GM21528 (cell line): ENCODE measurements around the gene HIF1AN.
"Not testable (repeated sequence)": the region's sequence is repeated elsewhere in the genome, so short reads cannot be mapped to it uniquely, and the experiment has no call there.

Source experiments
- ATAC-seq: cut with Tn5 transposase; IDR thresholded peaks from one replicate; pipeline ENCODE4 v1.9.1; 2021; ENCODE audit warnings: mild to moderate bottlenecking, moderate library complexity; ENCODE audit not compliant: unreplicated experiment, low FRiP score

HIF1AN gene

GRCh38 chr10:100565206-100565985 lies 29.7 kb downstream of the HIF1AN start:
- no peak for ATAC-seq

- no peak for ATAC-seq
Measured at GRCh38 chr10:100566561-100566960, 30.8 kb downstream of the HIF1AN start.

GRCh38 chr10:100567249-100567648 lies 31.5 kb downstream of the HIF1AN start:
- no peak for ATAC-seq

GRCh38 chr10:100567826-100568225 lies 32.1 kb downstream of the HIF1AN start:
- ATAC-seq, result no peak

- no peak for ATAC-seq
Measured at GRCh38 chr10:100568912-100569311, 33.2 kb downstream of the HIF1AN start.

GRCh38 chr10:100569687-100570481 lies 34.1 kb downstream of the HIF1AN start:
- no peak for ATAC-seq

GRCh38 chr10:100570506-100570905 lies 34.8 kb downstream of the HIF1AN start:
- ATAC-seq, result no peak

GRCh38 chr10:100571084-100571856 lies 35.5 kb downstream of the HIF1AN start:
- no peak for ATAC-seq

- ATAC-seq, result not testable (repeated sequence)
Measured at GRCh38 chr10:100575146-100575545, 39.4 kb downstream of the HIF1AN start.

GRCh38 chr10:100575585-100576281 lies 40.0 kb downstream of the HIF1AN start:
- ATAC-seq, result no peak

- ATAC-seq, result no peak
Measured at GRCh38 chr10:100576282-100576635, 40.5 kb downstream of the HIF1AN start.

- ATAC-seq, result no peak
Measured at GRCh38 chr10:100579261-100580090, 43.7 kb downstream of the HIF1AN start.

GRCh38 chr10:100586959-100587358 lies 51.2 kb downstream of the HIF1AN start:
- ATAC-seq, result no peak

- no peak for ATAC-seq
Measured at GRCh38 chr10:100598166-100598565, 62.4 kb downstream of the HIF1AN start.

GRCh38 chr10:100600218-100600617 lies 64.5 kb downstream of the HIF1AN start:
- no peak for ATAC-seq

GRCh38 chr10:100607439-100607838 lies 71.7 kb downstream of the HIF1AN start:
- no peak for ATAC-seq
